SK-N-SH (cell line): ENCODE results near the gene CADM1.

ENCODE experiments used
- CHD2 ChIP-seq: fragments of 150-350 bp; IDR thresholded peaks from 2 replicates; pipeline ENCODE4 v1.6.1; 2018; ENCODE audit warnings: low read length; ENCODE audit not compliant: partially characterized antibody
- EZH2phosphoT487 ChIP-seq: fragments of 200-600 bp; sonication (generic); IDR thresholded peaks from 2 replicates; pipeline ENCODE4 v1.6.1; 2017; ENCODE audit warnings: low read depth, mixed run types, mild to moderate bottlenecking, antibody characterized with exemption, moderate library complexity, borderline replicate concordance
- JUND ChIP-seq: IDR thresholded peaks from 2 replicates; pipeline ENCODE4 v1.4.0; 2012
- TEAD4 ChIP-seq: IDR thresholded peaks from 2 replicates; pipeline ENCODE4 v1.4.0; 2012; ENCODE audit warnings: mild to moderate bottlenecking, borderline replicate concordance; ENCODE audit not compliant: insufficient read depth
- YY1 ChIP-seq: IDR thresholded peaks from 2 replicates; pipeline ENCODE4 v1.4.0; 2012; ENCODE audit warnings: low read depth, mild to moderate bottlenecking
- TF ChIP-seq, protein P1 (sequence below): fragments of 200-600 bp; sonication (generic); IDR thresholded peaks from 2 replicates; pipeline ENCODE4 v1.6.1; 2017; ENCODE audit warnings: antibody characterized with exemption, mild to moderate bottlenecking, moderate library complexity
- TF ChIP-seq, protein P2 (sequence below): IDR thresholded peaks from 2 replicates; pipeline ENCODE4 v1.6.1; 2012; ENCODE audit warnings: mild to moderate bottlenecking, low read depth, low read length, moderate library complexity
- TF ChIP-seq, protein P3 (sequence below): fragments of 150-350 bp; IDR thresholded peaks from 2 replicates; pipeline ENCODE4 v1.6.1; 2016; ENCODE audit warnings: mild to moderate bottlenecking, low read depth, low read length
- TF ChIP-seq, protein P4 (sequence below): IDR thresholded peaks from 2 replicates; pipeline ENCODE4 v1.4.0; 2012; ENCODE audit warnings: low read depth, borderline replicate concordance

DNA sequence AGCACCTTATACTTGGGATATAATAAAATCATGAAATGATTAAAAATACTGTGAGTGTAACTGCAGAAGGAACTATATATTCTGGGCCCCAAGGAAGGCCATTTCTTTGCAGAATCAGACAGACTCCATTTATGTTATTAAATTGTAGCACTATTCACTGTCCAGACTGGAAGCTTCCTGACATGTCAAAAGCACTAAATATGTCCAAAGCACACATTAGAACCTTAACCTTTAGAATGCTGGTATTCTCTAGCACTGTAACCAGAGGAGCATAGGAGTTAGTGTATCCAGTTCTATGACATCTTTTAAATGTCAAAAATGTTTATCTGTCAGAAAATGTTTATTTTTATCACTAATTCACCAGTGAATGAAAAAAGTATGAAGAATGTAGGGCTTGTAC, 246.9 kb downstream of the CADM1 start:
- TF ChIP-seq CHD2 = no peak
- TF ChIP-seq, protein P1, sequence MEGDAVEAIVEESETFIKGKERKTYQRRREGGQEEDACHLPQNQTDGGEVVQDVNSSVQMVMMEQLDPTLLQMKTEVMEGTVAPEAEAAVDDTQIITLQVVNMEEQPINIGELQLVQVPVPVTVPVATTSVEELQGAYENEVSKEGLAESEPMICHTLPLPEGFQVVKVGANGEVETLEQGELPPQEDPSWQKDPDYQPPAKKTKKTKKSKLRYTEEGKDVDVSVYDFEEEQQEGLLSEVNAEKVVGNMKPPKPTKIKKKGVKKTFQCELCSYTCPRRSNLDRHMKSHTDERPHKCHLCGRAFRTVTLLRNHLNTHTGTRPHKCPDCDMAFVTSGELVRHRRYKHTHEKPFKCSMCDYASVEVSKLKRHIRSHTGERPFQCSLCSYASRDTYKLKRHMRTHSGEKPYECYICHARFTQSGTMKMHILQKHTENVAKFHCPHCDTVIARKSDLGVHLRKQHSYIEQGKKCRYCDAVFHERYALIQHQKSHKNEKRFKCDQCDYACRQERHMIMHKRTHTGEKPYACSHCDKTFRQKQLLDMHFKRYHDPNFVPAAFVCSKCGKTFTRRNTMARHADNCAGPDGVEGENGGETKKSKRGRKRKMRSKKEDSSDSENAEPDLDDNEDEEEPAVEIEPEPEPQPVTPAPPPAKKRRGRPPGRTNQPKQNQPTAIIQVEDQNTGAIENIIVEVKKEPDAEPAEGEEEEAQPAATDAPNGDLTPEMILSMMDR = no peak
- no peak for TF ChIP-seq EZH2phosphoT487
- TF ChIP-seq TEAD4 = no peak
- TF ChIP-seq, protein P2, sequence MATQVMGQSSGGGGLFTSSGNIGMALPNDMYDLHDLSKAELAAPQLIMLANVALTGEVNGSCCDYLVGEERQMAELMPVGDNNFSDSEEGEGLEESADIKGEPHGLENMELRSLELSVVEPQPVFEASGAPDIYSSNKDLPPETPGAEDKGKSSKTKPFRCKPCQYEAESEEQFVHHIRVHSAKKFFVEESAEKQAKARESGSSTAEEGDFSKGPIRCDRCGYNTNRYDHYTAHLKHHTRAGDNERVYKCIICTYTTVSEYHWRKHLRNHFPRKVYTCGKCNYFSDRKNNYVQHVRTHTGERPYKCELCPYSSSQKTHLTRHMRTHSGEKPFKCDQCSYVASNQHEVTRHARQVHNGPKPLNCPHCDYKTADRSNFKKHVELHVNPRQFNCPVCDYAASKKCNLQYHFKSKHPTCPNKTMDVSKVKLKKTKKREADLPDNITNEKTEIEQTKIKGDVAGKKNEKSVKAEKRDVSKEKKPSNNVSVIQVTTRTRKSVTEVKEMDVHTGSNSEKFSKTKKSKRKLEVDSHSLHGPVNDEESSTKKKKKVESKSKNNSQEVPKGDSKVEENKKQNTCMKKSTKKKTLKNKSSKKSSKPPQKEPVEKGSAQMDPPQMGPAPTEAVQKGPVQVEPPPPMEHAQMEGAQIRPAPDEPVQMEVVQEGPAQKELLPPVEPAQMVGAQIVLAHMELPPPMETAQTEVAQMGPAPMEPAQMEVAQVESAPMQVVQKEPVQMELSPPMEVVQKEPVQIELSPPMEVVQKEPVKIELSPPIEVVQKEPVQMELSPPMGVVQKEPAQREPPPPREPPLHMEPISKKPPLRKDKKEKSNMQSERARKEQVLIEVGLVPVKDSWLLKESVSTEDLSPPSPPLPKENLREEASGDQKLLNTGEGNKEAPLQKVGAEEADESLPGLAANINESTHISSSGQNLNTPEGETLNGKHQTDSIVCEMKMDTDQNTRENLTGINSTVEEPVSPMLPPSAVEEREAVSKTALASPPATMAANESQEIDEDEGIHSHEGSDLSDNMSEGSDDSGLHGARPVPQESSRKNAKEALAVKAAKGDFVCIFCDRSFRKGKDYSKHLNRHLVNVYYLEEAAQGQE = no peak
- TF ChIP-seq, protein P3, sequence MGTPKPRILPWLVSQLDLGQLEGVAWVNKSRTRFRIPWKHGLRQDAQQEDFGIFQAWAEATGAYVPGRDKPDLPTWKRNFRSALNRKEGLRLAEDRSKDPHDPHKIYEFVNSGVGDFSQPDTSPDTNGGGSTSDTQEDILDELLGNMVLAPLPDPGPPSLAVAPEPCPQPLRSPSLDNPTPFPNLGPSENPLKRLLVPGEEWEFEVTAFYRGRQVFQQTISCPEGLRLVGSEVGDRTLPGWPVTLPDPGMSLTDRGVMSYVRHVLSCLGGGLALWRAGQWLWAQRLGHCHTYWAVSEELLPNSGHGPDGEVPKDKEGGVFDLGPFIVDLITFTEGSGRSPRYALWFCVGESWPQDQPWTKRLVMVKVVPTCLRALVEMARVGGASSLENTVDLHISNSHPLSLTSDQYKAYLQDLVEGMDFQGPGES = no peak
- TF ChIP-seq JUND = no peak
- no peak for TF ChIP-seq YY1
- TF ChIP-seq, protein P4, sequence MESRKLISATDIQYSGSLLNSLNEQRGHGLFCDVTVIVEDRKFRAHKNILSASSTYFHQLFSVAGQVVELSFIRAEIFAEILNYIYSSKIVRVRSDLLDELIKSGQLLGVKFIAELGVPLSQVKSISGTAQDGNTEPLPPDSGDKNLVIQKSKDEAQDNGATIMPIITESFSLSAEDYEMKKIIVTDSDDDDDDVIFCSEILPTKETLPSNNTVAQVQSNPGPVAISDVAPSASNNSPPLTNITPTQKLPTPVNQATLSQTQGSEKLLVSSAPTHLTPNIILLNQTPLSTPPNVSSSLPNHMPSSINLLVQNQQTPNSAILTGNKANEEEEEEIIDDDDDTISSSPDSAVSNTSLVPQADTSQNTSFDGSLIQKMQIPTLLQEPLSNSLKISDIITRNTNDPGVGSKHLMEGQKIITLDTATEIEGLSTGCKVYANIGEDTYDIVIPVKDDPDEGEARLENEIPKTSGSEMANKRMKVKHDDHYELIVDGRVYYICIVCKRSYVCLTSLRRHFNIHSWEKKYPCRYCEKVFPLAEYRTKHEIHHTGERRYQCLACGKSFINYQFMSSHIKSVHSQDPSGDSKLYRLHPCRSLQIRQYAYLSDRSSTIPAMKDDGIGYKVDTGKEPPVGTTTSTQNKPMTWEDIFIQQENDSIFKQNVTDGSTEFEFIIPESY = no peak
